ENCODE results near the gene CRYBB1. TPM values are rescaled to one million over a fixed set of nuclear protein-coding genes. Genes with fewer than 3 reads are reported as not detected.

The CRYBB1 gene
- total and polyA plus RNA-seq, 2 donors (not counting 1 experiment from before 2014, with no cell fraction given), result 0.18 TPM; not detected in 1

- intact Hi-C loops (cut with micrococcal nuclease), result no loop called here
- Histone ChIP-seq H3K4me3 (ENCODE audit: control extremely low read depth in 1 of 5, extremely low read depth in 1 of 5, insufficient read depth in 1 of 5, low read depth in 2 of 5, low read length in 4 of 5) (no peak overlapping the region), H3K9ac (ENCODE audit: low read length) (no peak overlapping the region), H4K20me1 (ENCODE audit: control insufficient read depth, insufficient read depth, low read length, poor library complexity, severe bottlenecking) (no peaks in the 10 kb centered on the region), H3K79me2 (ENCODE audit: control insufficient read depth, insufficient read depth, low read length) (peaks cover 71% of the 10 kb centered on the region), H3K4me1 (ENCODE audit: control insufficient read depth in 2 of 2, insufficient read depth in 2 of 2, low read length in 2 of 2) (no peaks in the 10 kb centered on the region), H2AFZ (ENCODE audit: insufficient read depth, low read depth, low read length, poor library complexity, severe bottlenecking) (no peak overlapping the region), H3K36me3 (replicated peaks in 1 of 2; ENCODE audit: control extremely low read depth in 1 of 2, control insufficient read depth in 1 of 2, extremely low read depth in 1 of 2, insufficient read depth in 2 of 2, low read length in 1 of 2) (peaks cover 1 to 4% of the 10 kb centered on the region in 2 experiments), H3K27me3 (replicated peaks in 1 of 4; ENCODE audit: control extremely low read depth in 1 of 4, control insufficient read depth in 3 of 4, insufficient read depth in 4 of 4, low read length in 3 of 4) (no peaks in the 10 kb centered on the region), H3K4me2 (replicated peaks; ENCODE audit: low read depth, low read length, poor library complexity, severe bottlenecking) (no peak overlapping the region), H3K9me3 (ENCODE audit: control extremely low read depth in 1 of 3, control insufficient read depth in 2 of 3, insufficient read depth in 1 of 3, low read length in 2 of 3) (no peaks in the 10 kb centered on the region), H3K27ac (ENCODE audit: low read length in 2 of 2) (no peak overlapping the region)
- WGBS (ENCODE audit: insufficient coverage), result 53% methylated on average over 3 of the region's 7 CpGs
- TF ChIP-seq CTCF (IDR thresholded peaks at IDR 0.05) (no peak), EZH2 (IDR thresholded peaks at IDR 0.05; ENCODE audit: borderline replicate concordance, insufficient read depth, low read depth, low read length, poor library complexity, severe bottlenecking) (no peak)
- H3K4me1 Mint-ChIP-seq, result peaks cover 12% of the 10 kb centered on the region
- POLR2A ChIA-PET, result no interaction called here
- CTCF ChIA-PET, result no interaction called here
- no peaks in the 10 kb centered on the region for H3K27me3 Mint-ChIP-seq
- DNase-seq (no peak), ATAC-seq (ENCODE audit: low read depth) (no peak)
- no peaks in the 10 kb centered on the region for H3K9me3 Mint-ChIP-seq (ENCODE audit: insufficient read depth)
- no peak overlapping the region for H3K4me3 Mint-ChIP-seq
- no peak overlapping the region for H3K27ac Mint-ChIP-seq
Observed at GRCh38 chr22:26553056-26553752, 64.6 kb downstream of the CRYBB1 start.

- Histone ChIP-seq H2AFZ (ENCODE audit: insufficient read depth, low read depth, low read length, poor library complexity, severe bottlenecking) (no peak overlapping the region), H3K27me3 (replicated peaks in 1 of 4; ENCODE audit: control extremely low read depth in 1 of 4, control insufficient read depth in 3 of 4, insufficient read depth in 4 of 4, low read length in 3 of 4) (no peaks in the 10 kb centered on the region), H3K27ac (ENCODE audit: low read length in 2 of 2) (no peak overlapping the region), H3K9ac (ENCODE audit: low read length) (no peak overlapping the region), H4K20me1 (ENCODE audit: control insufficient read depth, insufficient read depth, low read length, poor library complexity, severe bottlenecking) (no peaks in the 10 kb centered on the region), H3K79me2 (ENCODE audit: control insufficient read depth, insufficient read depth, low read length) (peaks cover 72% of the 10 kb centered on the region), H3K4me2 (replicated peaks; ENCODE audit: low read depth, low read length, poor library complexity, severe bottlenecking) (no peak overlapping the region), H3K9me3 (ENCODE audit: control extremely low read depth in 1 of 3, control insufficient read depth in 2 of 3, insufficient read depth in 1 of 3, low read length in 2 of 3) (no peaks in the 10 kb centered on the region), H3K36me3 (replicated peaks in 1 of 2; ENCODE audit: control extremely low read depth in 1 of 2, control insufficient read depth in 1 of 2, extremely low read depth in 1 of 2, insufficient read depth in 2 of 2, low read length in 1 of 2) (peaks cover 1 to 4% of the 10 kb centered on the region in 2 experiments), H3K4me1 (ENCODE audit: control insufficient read depth in 2 of 2, insufficient read depth in 2 of 2, low read length in 2 of 2) (no peaks in the 10 kb centered on the region), H3K4me3 (ENCODE audit: control extremely low read depth in 1 of 5, extremely low read depth in 1 of 5, insufficient read depth in 1 of 5, low read depth in 2 of 5, low read length in 4 of 5) (no peak overlapping the region)
- ATAC-seq (ENCODE audit: low read depth) (no peak), DNase-seq (no peak)
- peaks cover 12% of the 10 kb centered on the region for H3K4me1 Mint-ChIP-seq
- no peaks in the 10 kb centered on the region for H3K27me3 Mint-ChIP-seq
- POLR2A ChIA-PET, result no interaction called here
- no peak for TF ChIP-seq CTCF (IDR thresholded peaks at IDR 0.05)
- TF ChIP-seq EZH2 (IDR thresholded peaks at IDR 0.05; ENCODE audit: borderline replicate concordance, insufficient read depth, low read depth, low read length, poor library complexity, severe bottlenecking), result no peak
- CTCF ChIA-PET, result no interaction called here
- H3K27ac Mint-ChIP-seq, result no peak overlapping the region
- H3K9me3 Mint-ChIP-seq (ENCODE audit: insufficient read depth), result no peaks in the 10 kb centered on the region
- 84% methylated on average over 9 of the region's 10 CpGs for WGBS (ENCODE audit: insufficient coverage)
- intact Hi-C loops (cut with micrococcal nuclease), result no loop called here
- no peak overlapping the region for H3K4me3 Mint-ChIP-seq
Observed at GRCh38 chr22:26552466-26552865, 65.4 kb downstream of the CRYBB1 start.
